HG02973 (cell line): ENCODE data around the gene ASPG.
A peak's percentile ranks its signal among the peaks of the same experiment; 100 is the strongest.

Source experiments
- ATAC-seq: cut with Tn5 transposase; IDR thresholded peaks from one replicate; pipeline ENCODE4 v1.9.1; 2021; ENCODE audit warnings: moderate library complexity; ENCODE audit not compliant: unreplicated experiment

ASPG gene

DNA sequence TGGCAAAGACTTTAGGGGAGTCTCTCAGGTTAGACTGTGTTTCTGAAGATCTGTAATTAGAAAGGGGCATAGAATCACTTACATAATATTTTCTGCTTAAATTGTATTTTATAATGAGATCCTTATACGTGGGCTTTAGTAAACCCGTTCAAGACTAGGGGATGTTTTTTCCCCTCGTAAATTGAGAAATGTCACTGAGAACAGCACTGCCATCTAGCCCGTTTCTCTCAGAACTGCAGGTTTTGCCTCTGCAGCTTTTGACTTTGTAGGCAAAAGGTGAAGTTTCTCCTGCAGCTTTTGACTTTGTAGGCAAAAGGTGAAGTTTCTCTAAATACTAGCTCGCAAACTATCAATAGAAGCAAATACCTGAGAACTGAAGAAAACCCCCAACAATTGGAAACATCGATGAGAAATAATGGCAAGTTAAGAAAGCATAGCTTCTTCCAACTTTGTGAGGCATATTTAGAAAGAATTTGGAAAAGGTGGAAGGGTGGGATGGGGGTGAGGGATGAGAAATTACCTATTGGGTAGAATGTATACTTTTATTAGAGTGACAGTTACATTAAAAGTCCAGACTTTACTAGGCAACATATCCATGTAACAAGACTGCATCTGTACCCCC, 9.9 kb upstream of the ASPG start:
- ATAC-seq: no peak

DNA sequence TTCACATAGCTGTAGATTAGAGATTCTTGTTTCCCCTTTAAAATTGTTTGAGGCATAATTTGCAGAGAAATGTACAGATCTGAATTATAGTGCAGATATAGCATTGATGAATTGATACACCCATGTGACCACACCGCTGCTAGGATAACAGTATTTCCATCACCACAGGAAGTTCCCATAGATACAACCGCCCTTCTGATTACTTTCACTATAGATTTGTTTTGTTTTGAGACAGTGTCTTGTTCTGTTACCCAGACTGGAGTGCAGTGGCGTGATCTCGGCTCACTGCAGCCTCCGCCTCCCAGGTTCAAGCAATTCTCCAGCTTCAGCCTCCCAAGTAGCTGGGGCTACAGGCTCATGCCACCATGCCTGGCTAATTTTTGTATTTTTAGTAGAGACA, 8.8 kb upstream of the ASPG start:
- no peak for ATAC-seq

DNA sequence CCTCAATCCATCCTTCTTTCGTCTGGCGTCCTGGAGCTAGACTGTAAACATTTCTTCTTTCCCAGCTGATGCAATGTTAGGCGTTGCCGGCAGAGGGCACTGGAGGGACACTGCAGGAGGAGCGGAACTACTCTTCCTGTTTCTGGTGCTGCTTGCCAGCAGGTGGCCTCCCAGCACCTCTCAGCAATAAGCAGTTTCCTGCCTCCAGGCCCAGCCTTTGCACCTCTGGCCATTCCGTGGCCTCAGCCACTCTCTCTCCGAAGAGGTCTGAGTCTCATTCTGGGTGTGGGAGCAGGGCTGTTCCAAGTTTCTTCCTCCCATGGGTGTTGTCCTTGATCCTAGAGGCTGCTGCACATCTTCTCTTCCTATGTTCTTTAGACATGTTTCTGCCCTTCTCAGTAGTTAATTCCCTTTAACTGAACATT, 7.5 kb upstream of the ASPG start:
- peak; percentile 90 for ATAC-seq

DNA sequence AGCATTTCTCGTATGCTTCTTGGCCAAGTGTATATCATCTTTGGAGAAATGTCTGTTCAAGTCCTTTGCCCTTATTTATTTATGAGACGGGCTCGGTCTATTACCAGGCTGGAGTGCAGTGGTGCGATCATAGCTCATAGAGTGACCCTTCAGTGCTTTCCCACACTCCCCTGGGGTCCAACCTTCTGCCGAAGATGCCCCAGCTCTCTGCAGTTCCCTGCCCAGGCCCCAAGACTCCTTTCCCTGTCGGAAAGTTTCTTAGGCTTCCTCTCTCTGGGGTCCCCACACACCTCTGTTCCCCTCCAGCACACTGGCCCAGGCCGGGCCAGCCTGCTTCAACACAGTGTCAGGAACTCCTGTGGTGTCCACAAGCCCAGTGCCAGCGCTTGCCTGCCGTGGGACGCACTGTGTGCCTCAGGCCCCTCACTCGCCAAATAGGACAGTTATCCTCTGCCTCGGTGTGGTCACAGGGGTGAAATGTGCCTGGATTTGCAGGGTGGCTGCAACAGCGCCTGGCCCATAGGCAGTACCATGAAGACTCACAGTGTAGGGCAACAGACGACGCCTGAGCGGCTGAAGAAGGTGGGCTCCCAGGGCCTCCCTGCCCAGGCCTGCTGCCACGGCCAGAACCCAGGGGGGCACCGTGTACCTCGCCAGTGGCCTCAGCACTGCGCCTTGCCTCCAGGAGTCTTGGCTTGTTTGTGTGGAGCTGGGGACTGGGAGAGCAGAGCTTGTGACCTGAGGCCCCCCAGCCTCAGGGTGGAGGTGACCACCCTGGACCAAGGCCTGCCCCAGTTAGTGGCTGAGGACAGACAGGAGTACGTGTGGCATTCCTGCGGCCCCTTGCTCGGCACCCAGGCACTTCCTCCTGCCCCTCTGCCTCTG, 4.9 kb upstream of the ASPG start:
- no peak for ATAC-seq

DNA sequence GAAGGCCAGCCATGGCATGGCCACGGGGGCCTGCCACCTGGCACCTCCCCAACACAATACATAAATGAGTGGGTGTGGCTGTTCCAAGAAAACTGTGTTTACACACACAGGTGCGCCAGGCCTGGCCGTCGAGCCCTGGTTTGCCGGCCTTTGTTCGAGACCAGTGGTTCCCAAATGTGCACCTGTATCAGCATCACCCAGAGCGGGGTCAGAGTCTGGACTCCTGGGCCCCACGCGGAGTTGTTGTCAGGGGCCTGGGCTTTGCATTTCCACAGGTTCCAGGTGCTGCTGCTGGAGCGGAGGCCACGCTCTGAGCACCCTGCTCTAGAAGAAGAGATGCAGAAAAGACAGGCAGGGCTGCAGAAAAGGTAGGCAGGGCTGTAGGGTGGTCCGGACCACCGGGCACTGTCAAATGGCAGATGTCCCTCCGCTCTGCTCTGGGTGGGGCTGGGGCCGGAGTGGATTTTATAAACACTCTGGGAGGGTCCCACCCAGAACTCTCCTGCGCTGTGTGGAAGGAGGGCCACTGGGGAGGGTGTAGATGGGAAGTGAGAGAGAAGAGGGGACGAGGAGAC, 4.2 kb upstream of the ASPG start:
- no peak for ATAC-seq

DNA sequence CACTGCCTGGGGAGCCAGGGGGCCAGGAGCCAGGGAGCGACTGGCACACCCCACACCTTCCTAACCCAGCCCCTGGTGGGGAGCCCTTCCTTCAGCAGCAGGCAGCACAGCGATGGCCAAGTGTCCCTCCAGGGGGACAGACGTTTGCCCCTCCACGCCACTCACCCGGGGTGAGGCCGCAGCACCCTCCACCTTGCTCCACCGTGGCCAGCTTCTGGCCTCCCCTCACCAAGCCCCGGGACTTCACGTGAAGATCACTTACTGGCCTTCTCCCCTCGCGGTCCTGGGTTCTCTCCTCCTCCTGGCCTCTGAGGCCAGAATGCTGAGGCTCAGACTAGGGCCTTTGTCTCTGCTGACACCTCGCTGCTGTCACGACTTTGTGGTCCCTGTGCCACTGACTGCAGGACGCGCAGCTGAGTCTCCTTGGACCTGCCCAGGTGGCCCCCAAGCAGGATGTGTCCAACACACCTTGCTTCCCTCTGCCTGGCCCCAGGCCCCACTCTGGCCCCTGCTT, 3.5 kb upstream of the ASPG start:
- ATAC-seq: no peak

DNA sequence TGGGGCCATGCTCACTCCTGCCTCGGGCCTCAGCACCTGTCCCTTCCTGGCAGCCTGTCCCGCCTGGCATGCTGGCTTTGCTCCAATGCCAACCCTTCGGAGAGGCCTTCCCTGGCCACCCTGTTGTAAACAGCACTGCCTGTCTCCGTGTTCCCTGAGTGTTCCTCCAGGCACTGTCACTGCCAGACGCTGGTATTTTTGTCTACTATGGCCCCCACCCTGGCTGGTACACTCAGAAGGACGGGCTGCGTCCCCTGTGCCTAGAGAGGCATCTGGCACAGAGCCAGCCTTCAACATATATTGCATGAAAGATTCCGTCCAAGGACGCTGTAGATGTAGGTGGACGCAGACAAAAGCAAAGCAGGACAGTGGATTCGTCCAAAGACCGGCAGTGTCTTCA, 2.7 kb upstream of the ASPG start:
- ATAC-seq: no peak

DNA sequence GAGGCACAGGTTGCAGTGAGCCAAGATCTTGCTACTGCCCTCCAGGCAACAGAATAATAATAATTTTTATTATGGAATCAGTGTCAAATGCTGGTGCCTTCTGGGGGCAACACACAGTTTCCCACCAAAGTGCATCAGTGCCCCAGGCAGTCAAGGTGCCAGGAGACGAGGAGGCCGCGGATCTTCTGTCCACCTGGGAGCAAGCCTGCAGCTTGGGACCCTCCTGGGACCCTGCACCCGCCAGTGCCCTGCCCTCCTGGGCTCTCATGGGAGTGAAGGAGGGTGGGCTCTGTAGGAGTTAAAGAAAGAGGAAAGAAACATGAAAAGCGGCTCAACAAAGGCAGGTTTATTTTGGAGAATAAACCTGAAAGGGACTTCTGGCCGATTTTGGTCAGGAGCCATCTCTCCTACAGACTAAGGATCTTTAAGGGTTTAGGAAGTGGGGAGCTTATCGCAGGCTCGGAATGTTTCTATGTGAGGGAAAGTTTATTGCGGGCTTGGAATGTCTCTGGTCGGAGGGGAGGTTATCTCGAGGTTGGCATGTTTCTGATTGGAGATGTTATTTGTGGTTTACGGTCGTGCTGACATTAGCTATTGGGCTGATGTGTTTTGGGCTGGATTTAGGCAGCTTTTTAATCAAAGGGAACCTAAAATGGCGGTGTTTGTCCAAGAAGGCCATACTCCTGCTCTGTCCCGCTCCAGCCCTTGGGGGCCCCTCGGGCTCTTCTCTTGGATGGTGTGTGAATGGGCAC, 1.1 kb upstream of the ASPG start:
- no peak for ATAC-seq

DNA sequence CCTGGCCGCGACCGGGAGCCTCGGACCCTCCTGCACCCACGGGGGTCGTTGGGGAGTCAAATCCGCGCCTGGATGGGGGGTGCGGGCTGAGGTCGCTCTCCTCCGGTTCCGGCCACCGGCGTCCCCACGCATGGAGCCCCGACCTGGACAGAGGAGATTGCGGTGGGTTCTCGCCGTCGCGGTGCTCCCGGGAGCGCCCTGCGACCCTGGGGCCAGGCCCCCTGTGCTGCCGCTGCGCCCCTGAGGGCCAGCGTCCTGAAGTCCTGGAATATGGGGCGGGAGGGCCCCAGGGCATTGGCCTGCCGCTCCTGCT, 345 bp downstream of the ASPG start:
- ATAC-seq: no peak

DNA sequence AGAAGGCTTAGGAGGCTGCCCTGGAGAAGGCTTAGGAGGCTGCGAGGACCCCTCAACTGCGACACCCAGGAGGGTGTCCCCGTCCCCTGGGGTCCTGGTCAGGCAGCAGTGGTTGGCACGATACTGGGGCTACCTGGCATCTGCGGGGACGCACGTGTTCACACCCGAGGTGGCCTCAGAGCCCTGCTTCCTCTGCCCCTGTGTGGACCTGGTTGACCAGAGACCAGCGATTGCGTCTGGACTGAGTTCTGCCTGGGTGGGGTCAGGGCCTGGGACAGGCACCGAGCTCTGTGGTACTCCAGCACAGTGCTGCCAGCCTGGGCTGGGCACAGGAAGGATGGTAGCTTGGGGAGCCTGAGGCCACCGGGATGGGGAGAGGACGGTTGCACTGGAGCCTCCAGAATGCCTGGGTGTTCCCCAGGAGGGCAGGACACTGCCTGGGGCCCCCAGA, 735 bp downstream of the ASPG start:
- ATAC-seq: no peak

DNA sequence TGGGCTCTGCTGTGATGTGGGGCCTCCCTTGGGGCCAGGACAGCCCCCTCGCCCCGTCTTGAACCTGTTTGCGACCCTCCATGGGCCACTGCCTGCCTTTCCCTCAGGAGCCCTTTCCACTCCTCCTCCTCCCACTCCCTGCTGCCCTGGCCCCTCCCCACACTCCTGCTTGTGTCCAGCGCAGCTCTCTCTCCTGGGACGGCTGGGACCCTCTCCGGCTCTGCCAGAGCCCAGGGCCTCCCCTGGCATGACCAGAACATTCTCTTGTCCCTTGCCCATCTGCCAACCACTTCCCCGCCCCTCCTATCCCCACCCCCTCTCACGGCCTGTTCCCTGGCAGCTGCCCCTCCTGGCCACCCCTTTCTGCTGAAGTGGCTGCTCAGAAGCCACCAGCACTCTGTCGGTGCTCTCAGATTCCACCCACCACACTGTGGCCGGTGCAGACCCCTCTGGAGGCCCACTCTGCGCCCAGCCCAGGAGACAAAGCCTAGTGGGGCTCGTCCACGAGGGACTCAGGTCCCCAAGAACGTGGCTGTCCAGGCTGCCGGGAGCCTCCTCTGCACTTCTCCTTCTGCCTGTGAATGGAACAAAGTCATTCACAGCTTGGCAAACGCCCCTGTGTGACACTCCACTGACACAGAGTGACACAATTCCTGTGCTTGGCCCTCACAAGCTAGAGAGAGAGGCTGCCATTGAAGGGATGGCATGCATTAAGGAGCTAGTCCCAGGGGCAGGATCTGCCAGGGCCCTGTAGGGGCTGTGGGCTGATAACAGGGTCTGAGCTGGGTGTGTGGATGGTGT, 1.4 kb downstream of the ASPG start:
- ATAC-seq: no peak

DNA sequence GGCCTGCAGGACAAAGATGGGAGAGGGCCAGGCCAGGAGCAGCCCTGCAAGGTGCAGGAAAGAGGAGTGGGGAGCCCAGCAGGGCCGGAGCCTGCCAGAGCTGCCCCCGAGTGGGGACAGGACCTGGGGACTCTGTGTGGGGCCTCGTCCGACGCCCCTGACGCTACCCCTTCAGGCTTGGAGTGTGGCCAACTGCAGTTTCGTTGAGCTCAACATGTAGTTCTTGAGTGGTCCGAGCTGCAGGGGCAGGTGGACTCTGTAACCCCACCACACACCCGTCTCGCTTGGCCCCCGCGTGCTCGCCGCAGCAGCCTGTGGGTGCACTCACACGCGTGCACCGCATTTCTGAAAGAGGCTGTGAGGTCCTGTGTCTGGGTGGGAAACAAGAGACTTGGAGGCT, 2.0 kb downstream of the ASPG start:
- no peak for ATAC-seq

DNA sequence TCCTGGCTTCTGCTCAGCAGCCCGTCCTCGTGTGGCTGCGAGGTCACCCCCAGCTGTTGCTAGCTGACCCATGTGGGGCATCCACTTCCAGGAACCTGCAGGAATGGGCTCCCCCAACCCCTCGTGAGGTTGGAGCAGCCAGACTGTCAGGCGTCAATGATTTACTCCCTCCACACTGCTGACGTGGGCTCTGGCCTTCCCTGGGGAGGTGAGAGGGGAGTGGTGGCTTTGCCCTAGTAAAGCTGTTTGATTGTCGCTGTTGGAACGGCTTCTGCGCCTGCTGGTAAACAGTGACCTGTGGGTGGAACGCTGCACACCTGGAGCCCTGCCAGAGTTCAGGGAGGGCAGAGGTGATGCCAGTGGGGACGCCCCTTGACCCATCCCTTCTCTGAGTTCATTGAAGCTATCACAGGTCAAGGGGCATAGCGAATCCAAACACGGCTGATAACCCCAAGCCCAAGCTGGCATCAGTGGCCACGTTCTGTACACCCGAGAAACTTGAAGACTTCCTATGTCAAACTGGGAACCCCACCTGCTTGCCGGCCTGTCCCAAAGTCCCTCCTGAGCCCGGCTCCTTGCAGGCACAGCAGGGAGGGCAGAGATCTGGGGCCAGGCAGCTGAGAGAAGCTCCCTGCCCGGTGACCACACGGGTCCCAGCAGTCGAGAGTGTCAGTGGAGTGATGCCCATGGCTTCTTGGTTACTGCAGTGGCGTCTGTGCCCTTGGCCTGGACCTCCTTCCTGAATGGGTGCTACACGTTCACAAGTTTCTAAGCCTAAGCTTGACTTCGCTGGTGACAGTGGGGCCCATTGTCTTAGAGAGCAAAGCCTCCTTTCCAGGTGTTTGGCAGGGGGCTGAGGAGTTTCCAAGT, 2.7 kb downstream of the ASPG start:
- no peak for ATAC-seq

DNA sequence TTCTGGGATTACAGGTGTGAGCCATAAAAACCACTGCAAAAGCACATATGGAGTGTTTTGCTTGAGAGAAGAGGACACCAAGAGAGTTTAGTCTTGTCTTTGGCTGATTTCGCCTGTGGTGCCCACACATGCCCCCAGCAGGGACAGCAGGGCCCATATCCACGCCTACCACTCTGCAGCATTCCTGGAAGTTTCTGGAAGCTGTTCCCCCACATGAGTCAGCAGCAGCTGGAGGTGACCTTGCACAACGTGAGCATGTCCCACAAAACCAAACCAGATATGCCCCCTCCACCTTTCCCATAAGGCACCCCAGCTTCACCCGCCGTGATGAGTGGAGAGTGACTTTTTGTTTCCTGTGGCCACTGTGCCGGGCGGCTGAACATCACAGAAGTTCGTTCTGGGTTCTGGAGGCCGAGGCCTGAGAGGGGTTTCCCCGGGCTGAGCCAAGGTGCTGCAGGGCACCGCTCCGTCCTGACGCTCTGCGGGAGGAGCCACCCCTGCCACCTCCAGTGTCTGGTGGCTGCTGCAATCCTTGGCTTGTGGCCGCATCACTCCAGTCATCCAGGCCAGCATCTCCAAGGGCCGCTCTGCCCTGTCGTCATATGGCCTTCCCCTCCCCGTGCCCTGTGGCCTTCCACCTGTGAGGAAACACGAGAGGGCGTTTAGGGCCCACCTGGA, 4.7 kb downstream of the ASPG start:
- ATAC-seq: no peak

DNA sequence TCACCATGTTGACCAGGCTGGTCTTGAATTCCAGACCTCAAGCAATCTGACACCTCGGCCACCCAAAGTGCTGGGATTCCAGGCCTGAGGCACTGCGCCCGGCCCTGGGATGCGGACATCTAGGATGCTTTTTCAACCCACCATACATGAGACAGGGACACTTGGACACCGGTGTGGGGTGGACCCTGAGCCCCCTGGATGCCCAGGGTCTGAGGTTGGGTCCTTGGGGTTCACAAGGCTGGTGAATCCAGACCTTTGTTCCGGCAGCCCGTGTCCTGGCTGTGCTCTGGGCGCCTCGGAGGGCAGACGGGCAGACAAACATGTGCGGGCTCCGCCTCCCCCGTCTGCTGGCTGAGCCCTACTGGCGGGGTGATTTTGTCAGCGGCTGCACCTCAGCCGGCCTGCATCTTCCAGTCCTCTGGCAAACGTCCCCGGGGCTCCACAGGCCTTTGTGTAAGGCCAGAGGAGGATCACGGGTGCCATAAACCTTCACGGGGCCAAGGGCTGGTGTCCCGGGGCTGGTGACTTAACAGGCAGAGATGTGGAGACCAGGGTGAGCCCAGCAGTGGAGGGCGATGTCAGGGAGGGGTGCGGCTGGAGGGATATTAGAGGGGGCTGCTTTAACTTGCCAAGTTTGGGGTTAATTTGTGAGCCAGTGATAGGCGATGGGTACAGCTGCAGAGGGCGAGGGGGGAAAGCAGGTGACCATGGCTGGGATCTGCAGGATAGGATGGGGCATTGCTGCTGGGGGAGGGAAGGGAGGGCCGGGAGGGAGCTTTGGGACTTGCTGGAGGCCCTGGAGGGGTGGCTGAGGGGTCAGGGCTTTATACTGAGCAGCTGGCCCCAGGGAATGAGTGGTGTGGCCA, 5.8 kb downstream of the ASPG start:
- no peak for ATAC-seq

DNA sequence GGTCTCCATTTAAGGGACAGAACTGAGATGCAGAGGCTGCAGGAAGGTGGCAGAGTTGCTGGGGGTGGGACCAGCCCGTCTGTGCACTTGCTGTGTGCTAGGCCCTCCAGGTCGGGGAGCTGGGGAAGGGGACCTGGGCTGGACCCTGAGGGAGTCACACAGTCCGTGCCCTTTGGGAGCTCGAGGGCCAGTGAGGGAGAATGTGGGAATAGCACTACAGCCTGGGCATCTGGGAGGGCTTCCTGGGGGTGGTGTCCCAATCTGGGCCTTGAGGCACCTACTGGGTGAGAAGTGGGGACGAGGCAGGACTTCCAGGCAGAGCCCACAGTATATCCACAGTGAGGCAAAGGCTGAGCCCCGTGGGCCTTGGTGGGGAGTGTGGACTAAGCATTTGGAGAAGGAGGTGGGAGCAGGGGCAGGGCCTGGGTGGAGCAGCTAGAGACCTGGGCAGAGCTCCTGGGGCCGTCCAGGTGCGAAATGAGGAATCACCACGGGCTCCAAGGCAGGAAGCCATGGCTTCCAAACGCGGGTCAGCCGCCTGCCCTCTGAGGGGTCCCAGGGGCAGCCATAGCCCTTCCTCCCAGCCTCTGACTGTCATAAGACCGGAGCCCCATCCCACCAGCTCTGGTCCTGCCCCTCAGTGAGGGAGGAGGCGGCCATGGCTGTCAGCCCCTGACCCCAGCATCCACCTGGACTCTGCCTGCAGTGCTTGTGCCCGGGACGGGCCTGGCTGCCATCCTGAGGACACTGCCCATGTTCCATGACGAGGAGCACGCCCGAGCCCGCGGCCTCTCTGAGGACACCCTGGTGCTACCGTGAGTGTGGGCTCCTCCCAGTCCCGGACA, 6.6 kb downstream of the ASPG start:
- ATAC-seq: no peak

DNA sequence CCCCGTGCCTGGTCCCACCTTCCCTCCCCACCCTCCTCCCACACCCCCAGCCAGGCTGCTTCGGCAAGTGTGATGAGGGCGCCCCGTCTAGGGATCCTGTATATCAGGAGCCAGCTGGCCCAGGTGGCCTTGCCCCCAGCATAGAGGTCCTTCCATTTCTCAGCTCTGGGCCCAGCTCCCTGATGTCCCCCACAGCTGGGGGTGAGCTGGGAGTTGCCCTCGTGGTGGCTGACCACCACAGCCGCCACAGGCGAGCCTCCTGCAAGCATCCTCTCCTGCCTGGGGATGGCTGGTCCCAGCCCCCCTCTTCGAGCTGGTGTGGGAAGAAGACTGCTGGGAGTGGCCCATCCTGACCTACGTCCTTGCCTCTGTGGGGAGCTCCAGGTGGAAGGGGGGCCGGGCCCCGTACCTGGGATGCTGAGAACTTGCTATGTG, 7.4 kb downstream of the ASPG start:
- no peak for ATAC-seq
